PC-3 (cell line): Measurements from ENCODE around the gene COG5.

Source experiments
- EZH2 ChIP-seq: fragments of 300-600 bp; sonication (generic); IDR thresholded peaks from one replicate; pipeline ENCODE4 v1.6.1; 2017; ENCODE audit warnings: antibody characterized with exemption, mild to moderate bottlenecking, low read length; ENCODE audit not compliant: unreplicated experiment
- EZH2phosphoT487 ChIP-seq: fragments of 300-600 bp; sonication (generic); IDR thresholded peaks from 2 replicates; pipeline ENCODE4 v1.6.1; 2018; ENCODE audit warnings: mild to moderate bottlenecking, antibody characterized with exemption, low read length, borderline replicate concordance
- TF ChIP-seq, protein P1 (sequence below): fragments of 300-600 bp; sonication (generic); conservative IDR thresholded peaks from 2 replicates; pipeline ENCODE4 v1.5.1; 2017; ENCODE audit warnings: antibody characterized with exemption, low read depth, mild to moderate bottlenecking, low read length

DNA sequence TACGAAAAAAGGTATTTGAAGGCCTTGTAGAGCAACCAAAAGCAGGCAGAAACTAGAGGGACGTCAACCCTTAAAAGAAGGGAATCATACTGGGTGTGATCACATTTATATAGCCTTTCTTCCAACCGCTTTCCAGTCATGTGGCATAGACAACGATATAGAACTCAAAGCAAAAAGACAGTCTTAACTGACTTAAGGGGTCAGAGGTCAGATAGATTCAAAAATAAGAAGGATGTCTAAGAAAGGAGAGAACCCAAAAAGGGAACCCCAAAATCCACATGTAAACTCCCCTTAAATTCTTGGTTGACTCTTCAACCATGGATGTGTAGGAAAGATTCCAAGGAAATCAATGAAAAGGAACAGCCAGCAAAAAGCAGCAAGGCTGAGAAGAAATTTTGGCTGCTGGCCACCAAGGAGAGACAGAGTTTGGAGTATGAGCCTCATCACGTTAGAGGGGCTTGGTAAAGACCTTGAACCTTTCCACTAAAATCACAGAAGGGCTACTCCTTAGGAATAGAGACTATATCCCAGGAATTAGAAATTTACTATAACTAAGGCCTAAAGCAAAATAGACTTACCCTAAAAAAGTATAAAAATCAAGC lies 24.9 kb upstream of the COG5 start:
- TF ChIP-seq, protein P1, sequence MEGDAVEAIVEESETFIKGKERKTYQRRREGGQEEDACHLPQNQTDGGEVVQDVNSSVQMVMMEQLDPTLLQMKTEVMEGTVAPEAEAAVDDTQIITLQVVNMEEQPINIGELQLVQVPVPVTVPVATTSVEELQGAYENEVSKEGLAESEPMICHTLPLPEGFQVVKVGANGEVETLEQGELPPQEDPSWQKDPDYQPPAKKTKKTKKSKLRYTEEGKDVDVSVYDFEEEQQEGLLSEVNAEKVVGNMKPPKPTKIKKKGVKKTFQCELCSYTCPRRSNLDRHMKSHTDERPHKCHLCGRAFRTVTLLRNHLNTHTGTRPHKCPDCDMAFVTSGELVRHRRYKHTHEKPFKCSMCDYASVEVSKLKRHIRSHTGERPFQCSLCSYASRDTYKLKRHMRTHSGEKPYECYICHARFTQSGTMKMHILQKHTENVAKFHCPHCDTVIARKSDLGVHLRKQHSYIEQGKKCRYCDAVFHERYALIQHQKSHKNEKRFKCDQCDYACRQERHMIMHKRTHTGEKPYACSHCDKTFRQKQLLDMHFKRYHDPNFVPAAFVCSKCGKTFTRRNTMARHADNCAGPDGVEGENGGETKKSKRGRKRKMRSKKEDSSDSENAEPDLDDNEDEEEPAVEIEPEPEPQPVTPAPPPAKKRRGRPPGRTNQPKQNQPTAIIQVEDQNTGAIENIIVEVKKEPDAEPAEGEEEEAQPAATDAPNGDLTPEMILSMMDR: no peak
- TF ChIP-seq EZH2: no peak
- TF ChIP-seq EZH2phosphoT487: no peak
